C4-2B (cell line): Measurements from ENCODE around the gene PXDC1.

ENCODE experiments used
- ZFX ChIP-seq: fragments of 450-650 bp; IDR thresholded peaks from 2 replicates; pipeline ENCODE4 v1.6.1; 2017
- TF ChIP-seq, protein P1 (sequence below): fragments of 450-650 bp; conservative IDR thresholded peaks from 2 replicates; pipeline ENCODE4 v1.5.1; 2017; ENCODE audit warnings: mild to moderate bottlenecking

- TF ChIP-seq, protein P1, sequence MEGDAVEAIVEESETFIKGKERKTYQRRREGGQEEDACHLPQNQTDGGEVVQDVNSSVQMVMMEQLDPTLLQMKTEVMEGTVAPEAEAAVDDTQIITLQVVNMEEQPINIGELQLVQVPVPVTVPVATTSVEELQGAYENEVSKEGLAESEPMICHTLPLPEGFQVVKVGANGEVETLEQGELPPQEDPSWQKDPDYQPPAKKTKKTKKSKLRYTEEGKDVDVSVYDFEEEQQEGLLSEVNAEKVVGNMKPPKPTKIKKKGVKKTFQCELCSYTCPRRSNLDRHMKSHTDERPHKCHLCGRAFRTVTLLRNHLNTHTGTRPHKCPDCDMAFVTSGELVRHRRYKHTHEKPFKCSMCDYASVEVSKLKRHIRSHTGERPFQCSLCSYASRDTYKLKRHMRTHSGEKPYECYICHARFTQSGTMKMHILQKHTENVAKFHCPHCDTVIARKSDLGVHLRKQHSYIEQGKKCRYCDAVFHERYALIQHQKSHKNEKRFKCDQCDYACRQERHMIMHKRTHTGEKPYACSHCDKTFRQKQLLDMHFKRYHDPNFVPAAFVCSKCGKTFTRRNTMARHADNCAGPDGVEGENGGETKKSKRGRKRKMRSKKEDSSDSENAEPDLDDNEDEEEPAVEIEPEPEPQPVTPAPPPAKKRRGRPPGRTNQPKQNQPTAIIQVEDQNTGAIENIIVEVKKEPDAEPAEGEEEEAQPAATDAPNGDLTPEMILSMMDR = no peak
- TF ChIP-seq ZFX = no peak
Measured at GRCh38 chr6:3758842-3759144, 7.3 kb upstream of the PXDC1 start.
